ENCODE data around the gene LPP.

Gene LPP

GRCh38 chr3:188365184-188365583, 211.2 kb downstream of the LPP start:
- Histone ChIP-seq H3K4me3 (ENCODE audit: low read depth, low read length, poor library complexity, severe bottlenecking) (no peak overlapping the region), H3K4me1 (ENCODE audit: insufficient read depth, low read length, severe bottlenecking) (peaks cover 16% of the 10 kb centered on the region), H3K4me2 (ENCODE audit: low read length) (no peak overlapping the region), H3K79me2 (ENCODE audit: insufficient read depth, low read length) (no peaks in the 10 kb centered on the region), H4K20me1 (ENCODE audit: insufficient read depth, low read length) (no peaks in the 10 kb centered on the region), H3K36me3 (ENCODE audit: insufficient read depth, low read length) (no peaks in the 10 kb centered on the region; the same call in 1 of the 2 replicates), H3K9me3 (ENCODE audit: low read length) (no peaks in the 10 kb centered on the region), H3F3A (ENCODE audit: insufficient read depth, low read length) (no peaks in the 10 kb centered on the region), H3K9ac (ENCODE audit: low read length) (no peak overlapping the region), H3K27ac (ENCODE audit: low read depth, low read length, poor library complexity, severe bottlenecking) (no peak overlapping the region), H3K27me3 (ENCODE audit: insufficient read depth, low read length) (no peaks in the 10 kb centered on the region), H3K9me2 (ENCODE audit: low read depth, low read length) (no peaks in the 10 kb centered on the region), H2AFZ (ENCODE audit: low read length) (no peak overlapping the region)
- TF ChIP-seq EZH2 (IDR thresholded peaks at IDR 0.05; ENCODE audit: borderline replicate concordance, low read length) = no peak
- TF ChIP-seq, protein P1, sequence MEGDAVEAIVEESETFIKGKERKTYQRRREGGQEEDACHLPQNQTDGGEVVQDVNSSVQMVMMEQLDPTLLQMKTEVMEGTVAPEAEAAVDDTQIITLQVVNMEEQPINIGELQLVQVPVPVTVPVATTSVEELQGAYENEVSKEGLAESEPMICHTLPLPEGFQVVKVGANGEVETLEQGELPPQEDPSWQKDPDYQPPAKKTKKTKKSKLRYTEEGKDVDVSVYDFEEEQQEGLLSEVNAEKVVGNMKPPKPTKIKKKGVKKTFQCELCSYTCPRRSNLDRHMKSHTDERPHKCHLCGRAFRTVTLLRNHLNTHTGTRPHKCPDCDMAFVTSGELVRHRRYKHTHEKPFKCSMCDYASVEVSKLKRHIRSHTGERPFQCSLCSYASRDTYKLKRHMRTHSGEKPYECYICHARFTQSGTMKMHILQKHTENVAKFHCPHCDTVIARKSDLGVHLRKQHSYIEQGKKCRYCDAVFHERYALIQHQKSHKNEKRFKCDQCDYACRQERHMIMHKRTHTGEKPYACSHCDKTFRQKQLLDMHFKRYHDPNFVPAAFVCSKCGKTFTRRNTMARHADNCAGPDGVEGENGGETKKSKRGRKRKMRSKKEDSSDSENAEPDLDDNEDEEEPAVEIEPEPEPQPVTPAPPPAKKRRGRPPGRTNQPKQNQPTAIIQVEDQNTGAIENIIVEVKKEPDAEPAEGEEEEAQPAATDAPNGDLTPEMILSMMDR (IDR thresholded peaks at IDR 0.05; ENCODE audit: low read length) = no peak

- Histone ChIP-seq H3K4me2 (ENCODE audit: low read length) (no peak overlapping the region), H3K27me3 (ENCODE audit: insufficient read depth, low read length) (no peaks in the 10 kb centered on the region), H4K20me1 (ENCODE audit: insufficient read depth, low read length) (no peaks in the 10 kb centered on the region), H3K4me1 (ENCODE audit: insufficient read depth, low read length, severe bottlenecking) (peaks cover 16% of the 10 kb centered on the region), H3K4me3 (ENCODE audit: low read depth, low read length, poor library complexity, severe bottlenecking) (no peak overlapping the region), H3K27ac (ENCODE audit: low read depth, low read length, poor library complexity, severe bottlenecking) (no peak overlapping the region), H2AFZ (ENCODE audit: low read length) (no peak overlapping the region), H3K9ac (ENCODE audit: low read length) (no peak overlapping the region), H3K9me2 (ENCODE audit: low read depth, low read length) (no peaks in the 10 kb centered on the region), H3F3A (ENCODE audit: insufficient read depth, low read length) (no peaks in the 10 kb centered on the region), H3K9me3 (ENCODE audit: low read length) (no peaks in the 10 kb centered on the region), H3K36me3 (ENCODE audit: insufficient read depth, low read length) (no peaks in the 10 kb centered on the region), H3K79me2 (ENCODE audit: insufficient read depth, low read length) (no peaks in the 10 kb centered on the region)
- TF ChIP-seq, protein P1 (IDR thresholded peaks at IDR 0.05; ENCODE audit: low read length) = no peak
- TF ChIP-seq EZH2 (IDR thresholded peaks at IDR 0.05; ENCODE audit: borderline replicate concordance, low read length) = no peak
These were observed 212.2 kb downstream of the LPP start for GRCh38 chr3:188365988-188366698.

DNA sequence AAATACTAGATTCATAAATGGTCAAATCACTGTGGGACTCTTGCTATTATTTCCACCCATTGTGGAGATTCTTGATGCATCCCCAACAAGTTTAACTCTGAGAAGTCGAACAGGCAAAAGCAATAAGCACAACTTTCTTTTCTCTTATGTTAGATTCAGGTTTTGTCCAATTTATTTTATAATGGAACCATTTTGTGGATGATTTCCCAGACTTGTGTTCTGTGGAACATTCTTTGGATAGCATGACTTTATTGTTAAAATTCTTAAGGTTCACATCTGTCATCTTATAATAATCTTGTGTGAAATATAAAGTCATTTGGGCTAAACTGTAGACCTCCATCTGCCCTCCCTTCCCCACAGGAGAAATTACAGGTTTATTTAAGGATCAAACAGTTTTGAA, 213.7 kb downstream of the LPP start:
- TF ChIP-seq, protein P1 (IDR thresholded peaks at IDR 0.05; ENCODE audit: low read length) = no peak
- TF ChIP-seq EZH2 (IDR thresholded peaks at IDR 0.05; ENCODE audit: borderline replicate concordance, low read length) = no peak
- H3K36me3 ChIP-seq (ENCODE audit: insufficient read depth, low read length) = no peaks in the 10 kb centered on the region
- H3K79me2 ChIP-seq (ENCODE audit: insufficient read depth, low read length) = no peaks in the 10 kb centered on the region
- H3K9ac ChIP-seq (ENCODE audit: low read length) = no peak overlapping the region
- H3K27me3 ChIP-seq (ENCODE audit: insufficient read depth, low read length) = no peaks in the 10 kb centered on the region
- no peak overlapping the region for H3K27ac ChIP-seq (ENCODE audit: low read depth, low read length, poor library complexity, severe bottlenecking)
- peaks cover 10% of the 10 kb centered on the region for H3K4me1 ChIP-seq (ENCODE audit: insufficient read depth, low read length, severe bottlenecking)
- no peak overlapping the region for H3K4me3 ChIP-seq (ENCODE audit: low read depth, low read length, poor library complexity, severe bottlenecking)
- H3K9me3 ChIP-seq (ENCODE audit: low read length) = no peaks in the 10 kb centered on the region
- H3K9me2 ChIP-seq (ENCODE audit: low read depth, low read length) = no peaks in the 10 kb centered on the region
- no peak overlapping the region for H2AFZ ChIP-seq (ENCODE audit: low read length)
- no peaks in the 10 kb centered on the region for H4K20me1 ChIP-seq (ENCODE audit: insufficient read depth, low read length)
- no peaks in the 10 kb centered on the region for H3F3A ChIP-seq (ENCODE audit: insufficient read depth, low read length)
- no peak overlapping the region for H3K4me2 ChIP-seq (ENCODE audit: low read length)
